HEK293 (cell line): ENCODE data around the gene CADM3.

Experiments
- ATF2 ChIP-seq: fragments of 450-650 bp; formaldehyde crosslinking; IDR thresholded peaks from 2 replicates; pipeline ENCODE4 v1.5.1; 2016; ENCODE audit warnings: missing biosample characterization, missing genetic modification characterization, low read depth
- BCL11A ChIP-seq: fragments of 450-650 bp; formaldehyde crosslinking; IDR thresholded peaks from 2 replicates; pipeline ENCODE4 v1.5.1; 2016; ENCODE audit warnings: low read depth, missing biosample characterization, missing genetic modification characterization
- CTCF ChIP-seq: fragments of 450-650 bp; formaldehyde crosslinking; IDR thresholded peaks from 2 replicates; pipeline ENCODE4 v1.5.1; 2016; ENCODE audit warnings: missing biosample characterization, missing genetic modification characterization
- HOXD13 ChIP-seq: sonication (generic); formaldehyde crosslinking; IDR thresholded peaks from 2 replicates; pipeline ENCODE4 v1.8.0; 2022; ENCODE audit warnings: missing genetic modification reagents, borderline replicate concordance
- PRDM10 ChIP-seq: fragments of 450-650 bp; formaldehyde crosslinking; IDR thresholded peaks from 2 replicates; pipeline ENCODE4 v1.5.1; 2016; ENCODE audit warnings: missing biosample characterization, missing genetic modification characterization
- REST ChIP-seq: fragments of 450-650 bp; formaldehyde crosslinking; IDR thresholded peaks from 2 replicates; pipeline ENCODE4 v1.5.1; 2016; ENCODE audit warnings: missing biosample characterization, missing genetic modification characterization
- SCRT2 ChIP-seq: fragments of 450-650 bp; formaldehyde crosslinking; IDR thresholded peaks from 2 replicates; pipeline ENCODE4 v1.5.1; 2016; ENCODE audit warnings: missing biosample characterization, missing genetic modification characterization
- SETDB1 ChIP-seq: IDR thresholded peaks from one replicate; pipeline ENCODE4 v1.6.1; 2017; ENCODE audit warnings: mild to moderate bottlenecking, low read length, moderate library complexity, mixed read lengths; ENCODE audit not compliant: insufficient read length
- SP7 ChIP-seq: fragments of 450-650 bp; formaldehyde crosslinking; IDR thresholded peaks from 2 replicates; pipeline ENCODE4 v1.5.1; 2016; ENCODE audit warnings: missing biosample characterization, missing genetic modification characterization
- YY1 ChIP-seq: fragments of 450-650 bp; formaldehyde crosslinking; IDR thresholded peaks from 2 replicates; pipeline ENCODE4 v1.5.1; 2018; ENCODE audit warnings: missing biosample characterization, missing genetic modification characterization
- ZFP41 ChIP-seq: fragments of 450-650 bp; formaldehyde crosslinking; IDR thresholded peaks from 2 replicates; pipeline ENCODE4 v1.5.1; 2016; ENCODE audit warnings: missing biosample characterization, missing genetic modification characterization, borderline replicate concordance
- ZNF121 ChIP-seq: fragments of 450-650 bp; formaldehyde crosslinking; IDR thresholded peaks from 2 replicates; pipeline ENCODE4 v1.5.1; 2016; ENCODE audit warnings: missing biosample characterization, missing genetic modification characterization
- ZNF530 ChIP-seq: fragments of 450-650 bp; formaldehyde crosslinking; IDR thresholded peaks from 2 replicates; pipeline ENCODE4 v1.5.1; 2016; ENCODE audit warnings: low read depth, missing biosample characterization, missing genetic modification characterization
- ZNF639 ChIP-seq: fragments of 450-650 bp; formaldehyde crosslinking; IDR thresholded peaks from 2 replicates; pipeline ENCODE4 v1.5.1; 2016; ENCODE audit warnings: missing biosample characterization, missing genetic modification characterization

- TF ChIP-seq SP7 (tag by site-specific recombination) (no peak), PRDM10 (tag by site-specific recombination) (no peak), SCRT2 (tag by site-specific recombination) (no peak), HOXD13 (CRISPR knock-in tag) (no peak), REST (tag by site-specific recombination) (no peak), CTCF (tag by site-specific recombination) (no peak), BCL11A (tag by site-specific recombination) (no peak), ZNF121 (tag by site-specific recombination) (no peak), SETDB1 (no peak), ZNF639 (tag by site-specific recombination) (no peak), YY1 (tag by site-specific recombination) (no peak), ZNF530 (no peak), ZFP41 (no peak), ATF2 (tag by site-specific recombination) (no peak)
Measured at GRCh38 chr1:159172614-159173291, 1.3 kb downstream of the CADM3 start.
